Hematopoietic multipotent progenitor cell treated with erythropoietin and hydrocortisone succinate and interleukin-3 and kit ligand, for 8 days (in vitro differentiated cells): Measurements from ENCODE around the gene TBX2.

Source experiments
- DNase-seq: peaks from one replicate; pipeline ENCODE4 v3.0.0-alpha.2; 2015

TBX2 gene

GRCh38 chr17:61403801-61404662 lies 4.4 kb downstream of the TBX2 start:
- DNase-seq: no peak

GRCh38 chr17:61404663-61404912 lies 4.9 kb downstream of the TBX2 start:
- no peak for DNase-seq

- no peak for DNase-seq
These were observed 5.5 kb downstream of the TBX2 start for GRCh38 chr17:61404913-61405685.

- DNase-seq: no peak
These were observed 6.3 kb downstream of the TBX2 start for GRCh38 chr17:61405686-61406536.

GRCh38 chr17:61406537-61406845 lies 6.8 kb downstream of the TBX2 start:
- DNase-seq: no peak

GRCh38 chr17:61406971-61407911 lies 7.6 kb downstream of the TBX2 start:
- no peak for DNase-seq

- DNase-seq: no peak
These were observed 8.8 kb downstream of the TBX2 start for GRCh38 chr17:61408151-61409041.

- peak; percentile 43 for DNase-seq
These were observed 9.9 kb downstream of the TBX2 start for GRCh38 chr17:61409301-61410112.

- peak; percentile 70 for DNase-seq
These were observed 10.7 kb downstream of the TBX2 start for GRCh38 chr17:61410141-61411010.

- DNase-seq: no peak
These were observed 11.3 kb downstream of the TBX2 start for GRCh38 chr17:61411011-61411260.

- DNase-seq: peak; percentile 27
These were observed 11.9 kb downstream of the TBX2 start for GRCh38 chr17:61411261-61412142.

GRCh38 chr17:61412143-61412859 lies 12.7 kb downstream of the TBX2 start:
- peak; percentile 66 for DNase-seq

- DNase-seq: no peak
These were observed 13.4 kb downstream of the TBX2 start for GRCh38 chr17:61412860-61413660.

GRCh38 chr17:61413661-61414126 lies 14.1 kb downstream of the TBX2 start:
- DNase-seq: no peak

GRCh38 chr17:61414141-61414935 lies 14.7 kb downstream of the TBX2 start:
- DNase-seq: no peak

GRCh38 chr17:61414936-61415251 lies 15.3 kb downstream of the TBX2 start:
- no peak for DNase-seq
